ENCODE measurements around the gene COPS2.

- TF ChIP-seq POLR2A (IDR thresholded peaks at IDR 0.05) = no peak
- TF ChIP-seq CTCF (IDR thresholded peaks at IDR 0.05) = no peak
- no peak for TF ChIP-seq EP300 (IDR thresholded peaks at IDR 0.05; ENCODE audit: low read depth)
Observed at GRCh38 chr15:49151831-49152230, 3.6 kb downstream of the COPS2 start.
